A673 (cell line): ENCODE measurements around the gene SCGB1C1.

Experiments
- EZH2 ChIP-seq: fragments of 200-600 bp; sonication (generic); IDR thresholded peaks from 2 replicates; pipeline ENCODE4 v1.6.1; 2017; ENCODE audit warnings: borderline replicate concordance, low read depth, mild to moderate bottlenecking, mixed read lengths, antibody characterized with exemption, low read length; ENCODE audit not compliant: poor library complexity, severe bottlenecking
- TF ChIP-seq, protein P1 (sequence below): fragments of 300-800, 200-600 bp; sonication (generic); conservative IDR thresholded peaks from 2 replicates; pipeline ENCODE4 v1.5.1; 2017; ENCODE audit warnings: low read depth, mild to moderate bottlenecking, antibody characterized with exemption, low read length, moderate library complexity, mixed read lengths

DNA sequence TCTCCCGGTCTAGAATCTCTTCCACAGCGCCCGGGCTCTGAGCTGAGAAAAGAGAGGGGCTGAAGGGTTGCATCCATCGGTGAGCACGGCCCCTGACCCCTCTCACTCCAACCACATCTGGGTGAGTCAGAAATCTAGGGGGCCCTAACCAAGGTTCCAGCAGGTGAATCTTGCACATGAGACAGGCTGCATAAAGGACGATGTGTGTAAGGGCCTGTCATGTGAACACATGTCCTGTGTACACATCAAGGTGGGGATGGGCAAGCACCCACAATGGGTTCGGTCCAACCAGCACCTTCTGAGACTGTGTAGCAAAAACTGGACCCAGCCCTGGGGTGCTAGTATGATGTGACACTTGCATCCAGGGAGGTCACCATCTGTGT lies 13.1 kb downstream of the SCGB1C1 start:
- TF ChIP-seq, protein P1, sequence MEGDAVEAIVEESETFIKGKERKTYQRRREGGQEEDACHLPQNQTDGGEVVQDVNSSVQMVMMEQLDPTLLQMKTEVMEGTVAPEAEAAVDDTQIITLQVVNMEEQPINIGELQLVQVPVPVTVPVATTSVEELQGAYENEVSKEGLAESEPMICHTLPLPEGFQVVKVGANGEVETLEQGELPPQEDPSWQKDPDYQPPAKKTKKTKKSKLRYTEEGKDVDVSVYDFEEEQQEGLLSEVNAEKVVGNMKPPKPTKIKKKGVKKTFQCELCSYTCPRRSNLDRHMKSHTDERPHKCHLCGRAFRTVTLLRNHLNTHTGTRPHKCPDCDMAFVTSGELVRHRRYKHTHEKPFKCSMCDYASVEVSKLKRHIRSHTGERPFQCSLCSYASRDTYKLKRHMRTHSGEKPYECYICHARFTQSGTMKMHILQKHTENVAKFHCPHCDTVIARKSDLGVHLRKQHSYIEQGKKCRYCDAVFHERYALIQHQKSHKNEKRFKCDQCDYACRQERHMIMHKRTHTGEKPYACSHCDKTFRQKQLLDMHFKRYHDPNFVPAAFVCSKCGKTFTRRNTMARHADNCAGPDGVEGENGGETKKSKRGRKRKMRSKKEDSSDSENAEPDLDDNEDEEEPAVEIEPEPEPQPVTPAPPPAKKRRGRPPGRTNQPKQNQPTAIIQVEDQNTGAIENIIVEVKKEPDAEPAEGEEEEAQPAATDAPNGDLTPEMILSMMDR, result no peak
- no peak for TF ChIP-seq EZH2
